ENCODE data around the gene MAP3K20.

The MAP3K20 gene

GRCh38 chr2:173058673-173059072, 17.0 kb upstream of the MAP3K20 start:
- Histone ChIP-seq H3K4me2 (ENCODE audit: insufficient read depth, low read length) (no peak overlapping the region), H3K36me3 (ENCODE audit: insufficient read depth, low read length) (no peaks in the 10 kb centered on the region), H3K9me3 (ENCODE audit: insufficient read depth, low read length, severe bottlenecking) (no peaks in the 10 kb centered on the region), H3K9ac (ENCODE audit: low read depth, low read length) (no peak overlapping the region), H3K4me1 (ENCODE audit: insufficient read depth, low read length) (no peaks in the 10 kb centered on the region), H4K20me1 (ENCODE audit: insufficient read depth, low read length) (no peaks in the 10 kb centered on the region), H3K27me3 (ENCODE audit: insufficient read depth, low read length, poor library complexity) (peaks cover 4% of the 10 kb centered on the region), H3K27ac (ENCODE audit: low read length) (no peak overlapping the region), H3K4me3 (ENCODE audit: low read depth in 1 of 2, low read length in 2 of 2) (no peak overlapping the region), H2AFZ (ENCODE audit: low read depth, low read length) (no peak overlapping the region), H3K79me2 (ENCODE audit: insufficient read depth, low read length) (no peaks in the 10 kb centered on the region)
- no peak for DNase-seq
- TF ChIP-seq CTCF (IDR thresholded peaks at IDR 0.05; ENCODE audit: borderline replicate concordance, extremely low read depth, low read length, poor library complexity, severe bottlenecking) (no peak), EZH2 (IDR thresholded peaks at IDR 0.05; ENCODE audit: borderline replicate concordance, low read depth, low read length, severe bottlenecking) (no peak)
- no peak; the same call in 2 of the 3 replicates for ATAC-seq (ENCODE audit: insufficient read depth, low read depth)

GRCh38 chr2:173059292-173059691, 16.4 kb upstream of the MAP3K20 start:
- no peak overlapping the region for H3K4me3 ChIP-seq (ENCODE audit: low read depth in 1 of 2, low read length in 2 of 2)
- H3K4me1 ChIP-seq (ENCODE audit: insufficient read depth, low read length), result no peaks in the 10 kb centered on the region
- H3K27me3 ChIP-seq (ENCODE audit: insufficient read depth, low read length, poor library complexity), result peaks cover 4% of the 10 kb centered on the region
- no peak for ATAC-seq (ENCODE audit: insufficient read depth, low read depth)
- no peak overlapping the region for H3K9ac ChIP-seq (ENCODE audit: low read depth, low read length)
- no peak for DNase-seq
- no peak overlapping the region for H2AFZ ChIP-seq (ENCODE audit: low read depth, low read length)
- no peak overlapping the region for H3K4me2 ChIP-seq (ENCODE audit: insufficient read depth, low read length)
- TF ChIP-seq CTCF (IDR thresholded peaks at IDR 0.05; ENCODE audit: borderline replicate concordance, extremely low read depth, low read length, poor library complexity, severe bottlenecking) (no peak), EZH2 (IDR thresholded peaks at IDR 0.05; ENCODE audit: borderline replicate concordance, low read depth, low read length, severe bottlenecking) (no peak)
- no peak overlapping the region for H3K27ac ChIP-seq (ENCODE audit: low read length)
- H3K9me3 ChIP-seq (ENCODE audit: insufficient read depth, low read length, severe bottlenecking), result no peaks in the 10 kb centered on the region
- H4K20me1 ChIP-seq (ENCODE audit: insufficient read depth, low read length), result no peaks in the 10 kb centered on the region
- no peaks in the 10 kb centered on the region for H3K36me3 ChIP-seq (ENCODE audit: insufficient read depth, low read length)
- H3K79me2 ChIP-seq (ENCODE audit: insufficient read depth, low read length), result no peaks in the 10 kb centered on the region

- Histone ChIP-seq H3K27ac (ENCODE audit: low read length) (no peak overlapping the region), H3K4me1 (ENCODE audit: insufficient read depth, low read length) (no peaks in the 10 kb centered on the region), H4K20me1 (ENCODE audit: insufficient read depth, low read length) (no peaks in the 10 kb centered on the region), H3K36me3 (ENCODE audit: insufficient read depth, low read length) (no peaks in the 10 kb centered on the region), H3K9me3 (ENCODE audit: insufficient read depth, low read length, severe bottlenecking) (no peaks in the 10 kb centered on the region), H2AFZ (ENCODE audit: low read depth, low read length) (no peak overlapping the region), H3K9ac (ENCODE audit: low read depth, low read length) (no peak overlapping the region), H3K79me2 (ENCODE audit: insufficient read depth, low read length) (no peaks in the 10 kb centered on the region), H3K27me3 (ENCODE audit: insufficient read depth, low read length, poor library complexity) (peaks cover 4% of the 10 kb centered on the region), H3K4me2 (ENCODE audit: insufficient read depth, low read length) (no peak overlapping the region), H3K4me3 (ENCODE audit: low read depth in 1 of 2, low read length in 2 of 2) (no peak overlapping the region)
- TF ChIP-seq EZH2 (IDR thresholded peaks at IDR 0.05; ENCODE audit: borderline replicate concordance, low read depth, low read length, severe bottlenecking) (no peak), CTCF (IDR thresholded peaks at IDR 0.05; ENCODE audit: borderline replicate concordance, extremely low read depth, low read length, poor library complexity, severe bottlenecking) (no peak)
- ATAC-seq (ENCODE audit: insufficient read depth, low read depth), result no peak
- DNase-seq, result no peak
These were observed 15.6 kb upstream of the MAP3K20 start for GRCh38 chr2:173059971-173060461.

- H3K4me2 ChIP-seq (ENCODE audit: insufficient read depth, low read length), result no peak overlapping the region
- no peaks in the 10 kb centered on the region for H4K20me1 ChIP-seq (ENCODE audit: insufficient read depth, low read length)
- peaks cover 6% of the 10 kb centered on the region for H3K27me3 ChIP-seq (ENCODE audit: insufficient read depth, low read length, poor library complexity)
- H3K79me2 ChIP-seq (ENCODE audit: insufficient read depth, low read length), result no peaks in the 10 kb centered on the region
- H3K9ac ChIP-seq (ENCODE audit: low read depth, low read length), result no peak overlapping the region
- H3K4me1 ChIP-seq (ENCODE audit: insufficient read depth, low read length), result no peaks in the 10 kb centered on the region
- H3K36me3 ChIP-seq (ENCODE audit: insufficient read depth, low read length), result no peaks in the 10 kb centered on the region
- H3K27ac ChIP-seq (ENCODE audit: low read length), result no peak overlapping the region
- TF ChIP-seq EZH2 (IDR thresholded peaks at IDR 0.05; ENCODE audit: borderline replicate concordance, low read depth, low read length, severe bottlenecking) (no peak), CTCF (IDR thresholded peaks at IDR 0.05; ENCODE audit: borderline replicate concordance, extremely low read depth, low read length, poor library complexity, severe bottlenecking) (no peak)
- ATAC-seq (ENCODE audit: insufficient read depth, low read depth) (no peak), DNase-seq (no peak)
- no peak overlapping the region for H2AFZ ChIP-seq (ENCODE audit: low read depth, low read length)
- no peak overlapping the region for H3K4me3 ChIP-seq (ENCODE audit: low read depth in 1 of 2, low read length in 2 of 2)
- no peaks in the 10 kb centered on the region for H3K9me3 ChIP-seq (ENCODE audit: insufficient read depth, low read length, severe bottlenecking)
These were observed 12.8 kb upstream of the MAP3K20 start for GRCh38 chr2:173062801-173063200.

Measured in DND-41 (cell line).